Karpas-422 (cell line): ENCODE results near the gene MVP. TPM values are rescaled to one million over a fixed set of nuclear protein-coding genes. Genes with fewer than 3 reads are reported as not detected.

Source experiments
- DNase-seq: peaks from one replicate; pipeline ENCODE4 v3.0.0-alpha.2; 2015
- H2AFZ ChIP-seq: fragments of 200-600 bp; sonication (generic); 2 replicates; pipeline ENCODE4 v1.6.1; 2014; ENCODE audit warnings: antibody characterized with exemption, low read length, mixed read lengths
- H3K27ac ChIP-seq: fragments of 200-600 bp; sonication (generic); 2 replicates; pipeline ENCODE4 v1.5.1; 2014; ENCODE audit warnings: mild to moderate bottlenecking, low read length, moderate library complexity
- H3K27me3 ChIP-seq: fragments of 200-600 bp; sonication (generic); 2 replicates; pipeline ENCODE4 v1.6.1; 2014; ENCODE audit warnings: low read length, mixed read lengths
- H3K36me3 ChIP-seq: fragments of 200-600 bp; sonication (generic); 2 replicates; pipeline ENCODE4 v1.6.1; 2014; ENCODE audit warnings: low read length, mixed read lengths; ENCODE audit not compliant: insufficient read depth
- H3K4me1 ChIP-seq: fragments of 200-600 bp; sonication (generic); 2 replicates; pipeline ENCODE4 v1.6.1; 2014; ENCODE audit warnings: mild to moderate bottlenecking, low read length, mixed read lengths
- H3K4me2 ChIP-seq: fragments of 200-600 bp; sonication (generic); 2 replicates; pipeline ENCODE4 v1.6.1; 2014; ENCODE audit warnings: low read length, low read depth, mild to moderate bottlenecking; ENCODE audit not compliant: poor library complexity, severe bottlenecking
- H3K4me3 ChIP-seq: fragments of 200-600 bp; sonication (generic); 2 replicates; pipeline ENCODE4 v1.5.1; 2014; ENCODE audit warnings: mild to moderate bottlenecking, antibody characterized with exemption, low read length, mixed read lengths
- H3K79me2 ChIP-seq: fragments of 200-600 bp; sonication (generic); 2 replicates; pipeline ENCODE4 v1.6.1; 2014; ENCODE audit warnings: mild to moderate bottlenecking, low read length, mixed read lengths
- H3K9ac ChIP-seq: fragments of 200-600 bp; sonication (generic); 2 replicates; pipeline ENCODE4 v1.6.0; 2014; ENCODE audit warnings: low read length
- H3K9me2 ChIP-seq: fragments of 200-600 bp; sonication (generic), shearing (Covaris generic); replicated peaks from 2 replicates; pipeline ENCODE4 v1.6.0; 2014; ENCODE audit warnings: mild to moderate bottlenecking, low read length, moderate library complexity; ENCODE audit not compliant: insufficient read depth
- H3K9me3 ChIP-seq: fragments of 300-700, 200-600 bp; sonication (generic); 2 replicates; pipeline ENCODE4 v1.6.1; 2014; ENCODE audit warnings: low read length, mixed read lengths
- H4K20me1 ChIP-seq: fragments of 200-600 bp; sonication (generic); 2 replicates; pipeline ENCODE4 v1.6.1; 2014; ENCODE audit warnings: mild to moderate bottlenecking, antibody characterized with exemption, low read length, low read depth; ENCODE audit not compliant: insufficient read depth
- total RNA-seq: library from RNA; depleted of rRNA; stranded (reverse); fragments of >200 nt; shearing (Covaris generic); gene quantifications from 2 replicates; pipeline ENCODE4 v1.2.3, GENCODE V29; 2014; ENCODE audit warnings: low replicate concordance

The MVP gene
- total RNA-seq, 1 experiment from 2014 or later = 7.8 TPM

DNA sequence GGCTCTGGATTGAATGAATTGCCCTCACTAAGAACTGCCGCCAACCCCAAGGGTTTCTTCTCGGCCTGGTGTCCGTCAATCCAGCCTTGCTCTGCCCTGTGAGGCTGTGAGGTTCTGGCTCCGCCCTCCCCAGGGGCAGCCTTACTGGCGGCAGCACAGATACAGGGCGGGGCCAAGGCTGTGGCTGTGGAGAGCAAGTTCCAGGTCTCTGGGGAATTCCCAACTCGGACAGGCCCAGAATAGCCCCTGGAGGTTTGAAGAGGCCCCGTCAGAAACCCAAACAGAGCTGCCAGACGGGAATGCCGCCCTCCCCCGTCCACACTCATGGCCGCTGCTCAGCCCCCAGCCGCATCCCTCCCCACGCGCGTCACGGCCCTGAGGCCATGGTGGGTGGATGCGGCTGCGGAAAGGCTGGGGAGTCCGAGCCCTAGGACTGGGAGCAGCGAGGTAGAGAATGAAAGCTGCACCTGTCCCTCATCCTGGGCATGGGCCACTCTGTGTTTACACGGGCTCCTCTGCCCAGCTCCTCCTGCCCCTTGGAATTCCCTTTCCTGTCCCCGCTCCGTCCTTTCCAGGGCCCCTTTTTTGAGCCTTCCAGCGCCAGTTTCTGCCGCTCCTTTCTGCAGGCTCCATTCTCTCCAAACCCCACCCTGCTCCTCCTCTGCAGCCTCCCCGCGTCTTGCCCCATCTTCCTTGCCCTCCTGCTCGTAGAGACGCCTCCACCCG, 8.9 kb upstream of the MVP start:
- H3K36me3 ChIP-seq = peaks cover 23% of the 10 kb centered on the region
- H3K27ac ChIP-seq = peak overlapping the region; percentile 57
- peaks cover 77% of the 10 kb centered on the region for H3K4me1 ChIP-seq
- peak; percentile 93 for DNase-seq
- no peaks in the 10 kb centered on the region for H3K9me3 ChIP-seq
- peaks cover 20% of the 10 kb centered on the region for H4K20me1 ChIP-seq
- H3K27me3 ChIP-seq = no peaks in the 10 kb centered on the region
- peak overlapping the region; percentile 96 for H3K9ac ChIP-seq
- peak overlapping the region; percentile 80 for H3K4me2 ChIP-seq
- no peaks in the 10 kb centered on the region for H3K9me2 ChIP-seq
- no peak overlapping the region for H2AFZ ChIP-seq
- peak overlapping the region; percentile 75; the same call in 1 of the 2 replicates for H3K4me3 ChIP-seq
- peaks cover 25% of the 10 kb centered on the region for H3K79me2 ChIP-seq

- Histone ChIP-seq H3K27ac (peak within 1 kb of the TSS; percentile 57), H4K20me1 (peaks cover 20% of the 10 kb centered on the region), H3K4me2 (peak within 1 kb of the TSS; percentile 80), H2AFZ (no peak within 1 kb of the TSS), H3K79me2 (peaks cover 32% of the 10 kb centered on the region), H3K4me1 (peaks cover 78% of the 10 kb centered on the region), H3K9me2 (no peaks in the 10 kb centered on the region), H3K9me3 (no peaks in the 10 kb centered on the region), H3K4me3 (peak within 1 kb of the TSS; percentile 75; the same call in 1 of the 2 replicates), H3K27me3 (no peaks in the 10 kb centered on the region), H3K36me3 (peaks cover 23% of the 10 kb centered on the region), H3K9ac (peak within 1 kb of the TSS; percentile 96)
- DNase-seq = peak; percentile 76
Measured at GRCh38 chr16:29811896-29812665, 8.2 kb upstream of the MVP start, which contains the start of gene PRRT2. Gene PRRT2, plus strand, starts transcription at chr16:29812193. Its CDS starts 862 bp downstream, at chr16:29813055.

GRCh38 chr16:29812754-29813643, 7.3 kb upstream of the MVP start:
- Histone ChIP-seq H3K9ac (peak overlapping the region; percentile 87), H2AFZ (no peak overlapping the region), H3K9me3 (no peaks in the 10 kb centered on the region), H3K4me2 (no peak overlapping the region), H3K36me3 (peaks cover 24% of the 10 kb centered on the region), H3K4me3 (no peak overlapping the region), H3K27ac (peak overlapping the region; percentile 11), H3K79me2 (peaks cover 24% of the 10 kb centered on the region), H3K9me2 (no peaks in the 10 kb centered on the region), H4K20me1 (peaks cover 20% of the 10 kb centered on the region), H3K27me3 (no peaks in the 10 kb centered on the region), H3K4me1 (peaks cover 80% of the 10 kb centered on the region)
- DNase-seq = no peak

DNA sequence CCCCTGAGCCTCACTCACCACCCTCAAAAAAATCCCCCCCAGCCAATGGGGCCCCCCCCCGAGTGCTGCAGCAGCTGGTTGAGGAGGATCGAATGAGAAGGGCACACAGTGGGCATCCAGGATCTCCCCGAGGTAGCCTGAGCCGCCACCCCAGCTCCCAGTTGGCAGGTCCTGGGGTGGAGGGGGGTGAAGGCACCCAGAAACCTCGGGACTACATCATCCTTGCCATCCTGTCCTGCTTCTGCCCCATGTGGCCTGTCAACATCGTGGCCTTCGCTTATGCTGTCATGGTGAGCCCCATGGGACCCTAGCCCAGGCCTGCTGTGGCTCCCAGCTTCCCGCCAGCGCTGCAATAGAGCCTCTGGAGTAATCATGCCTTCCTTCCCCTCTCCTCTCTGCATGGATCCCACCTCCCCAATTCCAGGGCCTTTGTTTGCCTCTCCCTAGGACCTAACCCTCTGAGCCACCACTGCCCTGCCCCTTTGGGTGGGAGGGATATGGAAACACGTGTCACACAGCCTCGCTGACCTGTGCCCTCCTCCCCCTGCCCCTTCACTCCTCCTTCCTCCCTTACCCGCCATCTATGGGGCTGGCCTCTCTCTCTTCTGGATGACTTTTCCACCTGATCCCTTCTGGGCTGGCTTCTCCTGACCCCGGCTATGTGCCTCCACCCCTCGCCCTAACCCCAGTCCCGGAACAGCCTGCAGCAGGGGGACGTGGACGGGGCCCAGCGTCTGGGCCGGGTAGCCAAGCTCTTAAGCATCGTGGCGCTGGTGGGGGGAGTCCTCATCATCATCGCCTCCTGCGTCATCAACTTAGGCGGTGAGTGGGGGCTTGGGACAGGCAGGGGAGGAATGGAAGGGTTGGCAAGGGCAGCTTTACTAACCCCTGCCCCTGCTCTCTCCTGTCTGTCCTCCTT, 6.4 kb upstream of the MVP start:
- H3K27me3 ChIP-seq = no peaks in the 10 kb centered on the region
- H3K27ac ChIP-seq = peak overlapping the region; percentile 89
- peak overlapping the region; percentile 83; the same call in 1 of the 2 replicates for H3K4me3 ChIP-seq
- peak overlapping the region; percentile 87 for H3K9ac ChIP-seq
- H3K4me1 ChIP-seq = peaks cover 80% of the 10 kb centered on the region
- no peaks in the 10 kb centered on the region for H3K9me3 ChIP-seq
- peaks cover 11% of the 10 kb centered on the region for H4K20me1 ChIP-seq
- H3K36me3 ChIP-seq = peaks cover 20% of the 10 kb centered on the region
- peaks cover 15% of the 10 kb centered on the region for H3K79me2 ChIP-seq
- H2AFZ ChIP-seq = no peak overlapping the region
- no peak for DNase-seq
- peak overlapping the region; percentile 100 for H3K4me2 ChIP-seq
- H3K9me2 ChIP-seq = no peaks in the 10 kb centered on the region

DNA sequence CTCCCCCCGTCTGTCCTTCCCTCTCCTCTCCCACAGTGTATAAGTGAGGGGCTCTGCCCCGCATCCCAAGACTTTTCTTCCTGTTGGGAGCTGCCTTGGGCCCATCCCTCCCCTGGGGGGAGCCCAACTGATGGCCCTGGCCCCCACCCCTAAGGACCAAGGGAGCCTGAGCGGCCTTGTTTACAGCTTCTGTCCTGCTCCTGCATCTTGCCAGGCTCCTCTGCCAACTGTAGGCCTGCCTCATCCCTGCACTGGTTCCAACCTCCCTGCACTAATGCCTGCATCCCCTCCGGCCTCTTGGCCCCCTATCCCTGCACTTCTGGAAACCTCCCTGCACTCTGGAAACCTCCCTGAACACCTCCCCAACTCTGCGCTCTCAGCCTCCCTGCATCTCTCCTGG, 5.7 kb upstream of the MVP start:
- Histone ChIP-seq H3K27ac (peak overlapping the region; percentile 89), H2AFZ (peak overlapping the region; percentile 88; the same call in 1 of the 2 replicates), H3K4me1 (peaks cover 79% of the 10 kb centered on the region), H3K9me3 (no peaks in the 10 kb centered on the region), H3K79me2 (peaks cover 8% of the 10 kb centered on the region), H3K27me3 (no peaks in the 10 kb centered on the region), H4K20me1 (peaks cover 7% of the 10 kb centered on the region; the same call in 1 of the 2 replicates), H3K4me3 (peak overlapping the region; percentile 83), H3K4me2 (peak overlapping the region; percentile 100), H3K9me2 (no peaks in the 10 kb centered on the region), H3K9ac (peak overlapping the region; percentile 87), H3K36me3 (peaks cover 18% of the 10 kb centered on the region)
- DNase-seq = no peak

- peak overlapping the region; percentile 89 for H3K27ac ChIP-seq
- H4K20me1 ChIP-seq = peaks cover 5% of the 10 kb centered on the region; the same call in 1 of the 2 replicates
- peak overlapping the region; percentile 100 for H3K4me2 ChIP-seq
- DNase-seq = peak; percentile 66
- H3K36me3 ChIP-seq = peaks cover 12% of the 10 kb centered on the region; the same call in 1 of the 2 replicates
- no peaks in the 10 kb centered on the region for H3K27me3 ChIP-seq
- H3K9ac ChIP-seq = peak overlapping the region; percentile 87
- no peaks in the 10 kb centered on the region for H3K9me3 ChIP-seq
- H3K9me2 ChIP-seq = no peaks in the 10 kb centered on the region
- H3K79me2 ChIP-seq = peaks cover 8% of the 10 kb centered on the region
- peak overlapping the region; percentile 83 for H3K4me3 ChIP-seq
- peaks cover 79% of the 10 kb centered on the region for H3K4me1 ChIP-seq
- H2AFZ ChIP-seq = peak overlapping the region; percentile 88; the same call in 1 of the 2 replicates
Measured at GRCh38 chr16:29815032-29815721, 5.1 kb upstream of the MVP start.
